ENCODE measurements around the gene TRIB2.

DNA sequence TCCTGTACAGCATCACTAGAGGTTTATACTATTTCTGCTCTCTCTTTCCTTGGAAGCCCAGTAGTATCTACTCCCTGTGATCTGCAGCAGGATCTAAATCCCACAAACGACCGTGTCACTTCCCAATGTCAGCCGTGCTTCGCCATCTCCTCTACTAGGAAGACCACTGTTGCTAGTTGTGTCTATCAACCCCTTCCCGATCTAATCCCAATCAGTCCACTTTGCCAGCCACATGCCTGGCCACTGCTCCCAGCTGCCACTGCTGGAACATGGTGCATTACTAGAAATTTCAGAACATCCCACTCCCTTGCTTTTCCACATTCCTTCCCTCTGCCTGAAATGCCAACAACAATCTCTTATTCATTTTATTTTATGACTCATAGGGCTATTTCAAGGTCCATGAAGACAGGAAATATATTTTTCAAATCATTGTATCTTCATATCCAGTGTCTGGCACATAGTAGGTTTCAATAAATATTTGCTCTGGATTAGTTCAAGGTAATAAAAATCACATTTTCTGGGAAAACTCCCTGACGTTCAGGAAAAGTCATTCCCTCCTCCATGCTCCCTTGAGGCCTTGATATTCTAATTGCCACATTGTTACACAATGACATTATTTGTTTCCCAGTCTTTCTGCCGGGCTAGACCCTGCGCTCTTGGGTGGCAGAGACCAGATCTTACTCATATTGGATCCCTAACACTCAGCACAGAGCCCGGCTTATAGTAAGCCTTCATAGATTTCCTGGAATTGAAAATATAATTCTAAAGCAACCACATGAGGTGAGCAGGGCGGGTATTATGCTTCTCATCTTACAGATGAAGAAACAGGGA is 2.1 kb upstream of the TRIB2 start:
- TF ChIP-seq, protein P1, sequence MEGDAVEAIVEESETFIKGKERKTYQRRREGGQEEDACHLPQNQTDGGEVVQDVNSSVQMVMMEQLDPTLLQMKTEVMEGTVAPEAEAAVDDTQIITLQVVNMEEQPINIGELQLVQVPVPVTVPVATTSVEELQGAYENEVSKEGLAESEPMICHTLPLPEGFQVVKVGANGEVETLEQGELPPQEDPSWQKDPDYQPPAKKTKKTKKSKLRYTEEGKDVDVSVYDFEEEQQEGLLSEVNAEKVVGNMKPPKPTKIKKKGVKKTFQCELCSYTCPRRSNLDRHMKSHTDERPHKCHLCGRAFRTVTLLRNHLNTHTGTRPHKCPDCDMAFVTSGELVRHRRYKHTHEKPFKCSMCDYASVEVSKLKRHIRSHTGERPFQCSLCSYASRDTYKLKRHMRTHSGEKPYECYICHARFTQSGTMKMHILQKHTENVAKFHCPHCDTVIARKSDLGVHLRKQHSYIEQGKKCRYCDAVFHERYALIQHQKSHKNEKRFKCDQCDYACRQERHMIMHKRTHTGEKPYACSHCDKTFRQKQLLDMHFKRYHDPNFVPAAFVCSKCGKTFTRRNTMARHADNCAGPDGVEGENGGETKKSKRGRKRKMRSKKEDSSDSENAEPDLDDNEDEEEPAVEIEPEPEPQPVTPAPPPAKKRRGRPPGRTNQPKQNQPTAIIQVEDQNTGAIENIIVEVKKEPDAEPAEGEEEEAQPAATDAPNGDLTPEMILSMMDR (IDR thresholded peaks at IDR 0.05; ENCODE audit: low read depth, low read length) = no peak
- no peak for TF ChIP-seq EZH2phosphoT487 (IDR thresholded peaks at IDR 0.05; ENCODE audit: low read depth)

All from OCI-LY3 (cell line).